ENCODE results near the gene USP8. TPM values are rescaled to one million over a fixed set of nuclear protein-coding genes. Genes with fewer than 3 reads are reported as not detected.
"Not testable (repeated sequence)": the region's sequence is repeated elsewhere in the genome, so short reads cannot be mapped to it uniquely, and the experiment has no call there.

Gene USP8
- total and polyA plus RNA-seq, 4 donors = 20.4 to 42.8 (median 32.5) TPM

- Histone ChIP-seq H3K4me3 (ENCODE audit: low read depth in 1 of 3, low read length in 3 of 3) (peak overlapping the region; percentile 72 to 100 (median 82)), H3K27me3 (ENCODE audit: control insufficient read depth in 4 of 4, insufficient read depth in 4 of 4, low read length in 3 of 4) (no peaks in the 10 kb centered on the region), H3K4me1 (ENCODE audit: control insufficient read depth in 4 of 4, insufficient read depth in 4 of 4, low read length in 3 of 4) (peaks cover 4 to 21% (median 18%) of the 10 kb centered on the region in 4 donors), H3K36me3 (ENCODE audit: control insufficient read depth in 4 of 4, insufficient read depth in 3 of 4, low read depth in 1 of 4, low read length in 3 of 4) (peaks cover 0 to 2% (median 0%) of the 10 kb centered on the region in 4 donors), H3K9me3 (ENCODE audit: control insufficient read depth in 4 of 4, low read length in 3 of 4) (no peaks in the 10 kb centered on the region), H3K9ac (ENCODE audit: low read depth in 1 of 2, low read length in 2 of 2) (peak overlapping the region; percentile 57 to 99), H3K27ac (ENCODE audit: low read depth in 1 of 2, low read length in 2 of 2) (peak overlapping the region in 1 of 2 donors; percentile 96)
- TF ChIP-seq GABPA (IDR thresholded peaks at IDR 0.05 in 1 of 2, conservative IDR thresholded peaks at IDR 0.05 in 1 of 2) (no peak), JUND (IDR thresholded peaks at IDR 0.05) (no peak), HNF4A (conservative IDR thresholded peaks at IDR 0.05) (no peak), ATF3 (IDR thresholded peaks at IDR 0.05) (no peak), SP1 (IDR thresholded peaks at IDR 0.05) (no peak), MAX (IDR thresholded peaks at IDR 0.05) (no peak)
- DNase-seq (ENCODE audit: low spot score) = no peak
- 8% methylated on average over 5 of the region's 5 CpGs for WGBS
Observed at GRCh38 chr15:50425219-50425618, 1.0 kb downstream of the USP8 start.

- Histone ChIP-seq H3K4me1 (ENCODE audit: control insufficient read depth in 4 of 4, insufficient read depth in 4 of 4, low read length in 3 of 4) (peaks cover 4 to 23% (median 18%) of the 10 kb centered on the region in 4 donors), H3K9ac (ENCODE audit: low read depth in 1 of 2, low read length in 2 of 2) (peak overlapping the region in 1 of 2 donors; percentile 99), H3K4me3 (ENCODE audit: low read depth in 1 of 3, low read length in 3 of 3) (peak overlapping the region; percentile 72 to 100 (median 82))
- DNase-seq (ENCODE audit: low spot score); H3K36me3 ChIP-seq (ENCODE audit: control insufficient read depth in 4 of 4, insufficient read depth in 3 of 4, low read depth in 1 of 4, low read length in 3 of 4); H3K27me3 ChIP-seq (ENCODE audit: control insufficient read depth in 4 of 4, insufficient read depth in 4 of 4, low read length in 3 of 4); H3K9me3 ChIP-seq (ENCODE audit: control insufficient read depth in 4 of 4, low read length in 3 of 4); H3K27ac ChIP-seq (ENCODE audit: low read depth in 1 of 2, low read length in 2 of 2): not testable (repeated sequence)
- WGBS = 71% methylated on average over 17 of the region's 17 CpGs
Observed at GRCh38 chr15:50425678-50426246, 1.6 kb downstream of the USP8 start.

- no peaks in the 10 kb centered on the region for H3K27me3 ChIP-seq (ENCODE audit: control insufficient read depth in 4 of 4, insufficient read depth in 4 of 4, low read length in 3 of 4)
- TF ChIP-seq MAX (IDR thresholded peaks at IDR 0.05) = no peak
- TF ChIP-seq FOXA1 (IDR thresholded peaks at IDR 0.05) = no peak
- no peak for TF ChIP-seq HNF4G (IDR thresholded peaks at IDR 0.05)
- TF ChIP-seq SP1 (IDR thresholded peaks at IDR 0.05) = no peak
- TF ChIP-seq ATF3 (IDR thresholded peaks at IDR 0.05) = no peak
- TF ChIP-seq GABPA (IDR thresholded peaks at IDR 0.05 in 1 of 2, conservative IDR thresholded peaks at IDR 0.05 in 1 of 2) = no peak
- TF ChIP-seq JUND (IDR thresholded peaks at IDR 0.05) = no peak
- TF ChIP-seq EGR1 (IDR thresholded peaks at IDR 0.05; ENCODE audit: low read depth in 2 of 2) = no peak
- TF ChIP-seq RAD21 (IDR thresholded peaks at IDR 0.05) = no peak
- TF ChIP-seq FOXA2 (IDR thresholded peaks at IDR 0.05) = no peak
- TF ChIP-seq TAF1 (conservative IDR thresholded peaks at IDR 0.05) = no peak
- no peak for TF ChIP-seq REST (IDR thresholded peaks at IDR 0.05)
- TF ChIP-seq RXRA (IDR thresholded peaks at IDR 0.05) = no peak
- TF ChIP-seq HNF4A (conservative IDR thresholded peaks at IDR 0.05) = no peak
- TF ChIP-seq YY1 (IDR thresholded peaks at IDR 0.05) = no peak
- no peak for DNase-seq (ENCODE audit: low spot score)
- peaks cover 4 to 24% (median 18%) of the 10 kb centered on the region in 4 donors for H3K4me1 ChIP-seq (ENCODE audit: control insufficient read depth in 4 of 4, insufficient read depth in 4 of 4, low read length in 3 of 4)
- H3K4me3 ChIP-seq (ENCODE audit: low read depth in 1 of 3, low read length in 3 of 3) = no peak overlapping the region
- 97% methylated on average over 9 of the region's 9 CpGs for WGBS
- H3K9ac ChIP-seq (ENCODE audit: low read depth in 1 of 2, low read length in 2 of 2) = no peak overlapping the region
- no peaks in the 10 kb centered on the region for H3K9me3 ChIP-seq (ENCODE audit: control insufficient read depth in 4 of 4, low read length in 3 of 4)
- H3K36me3 ChIP-seq (ENCODE audit: control insufficient read depth in 4 of 4, insufficient read depth in 3 of 4, low read depth in 1 of 4, low read length in 3 of 4) = peaks cover 0 to 2% (median 0%) of the 10 kb centered on the region in 4 donors
- no peak overlapping the region for H3K27ac ChIP-seq (ENCODE audit: low read depth in 1 of 2, low read length in 2 of 2)
Observed at GRCh38 chr15:50426428-50426827, 2.2 kb downstream of the USP8 start.
